ENCODE results near the gene MITF.

MITF gene

GRCh38 chr3:69729147-69729919, 9.9 kb upstream of the MITF start:
- no peak for DNase-seq

- no peak for DNase-seq
Observed at GRCh38 chr3:69731080-69731479, 8.2 kb upstream of the MITF start.

GRCh38 chr3:69735893-69736292, 3.4 kb upstream of the MITF start:
- DNase-seq = no peak

GRCh38 chr3:69737392-69737791, 1.9 kb upstream of the MITF start:
- no peak for DNase-seq

- peak; percentile 40 for DNase-seq
Observed at GRCh38 chr3:69738315-69738714, 949 bp upstream of the MITF start.

GRCh38 chr3:69738859-69739203, 433 bp upstream of the MITF start:
- DNase-seq = no peak

GRCh38 chr3:69740103-69741021, 1.1 kb downstream of the MITF start:
- peak; percentile 34 for DNase-seq

GRCh38 chr3:69741032-69741767, 1.9 kb downstream of the MITF start:
- DNase-seq = no peak

- DNase-seq = no peak
Observed at GRCh38 chr3:69742391-69742790, 3.1 kb downstream of the MITF start.

- DNase-seq = no peak
Observed at GRCh38 chr3:69743975-69744906, 5.0 kb downstream of the MITF start.

- no peak for DNase-seq
Observed at GRCh38 chr3:69745505-69745904, 6.2 kb downstream of the MITF start.

GRCh38 chr3:69746119-69746518, 6.9 kb downstream of the MITF start:
- DNase-seq = no peak

- no peak for DNase-seq
Observed at GRCh38 chr3:69747511-69748258, 8.4 kb downstream of the MITF start.

- no peak for DNase-seq
Observed at GRCh38 chr3:69748503-69748902, 9.2 kb downstream of the MITF start.

- DNase-seq = no peak
Observed at GRCh38 chr3:69749461-69749860, 10.2 kb downstream of the MITF start.

- DNase-seq = no peak
Observed at GRCh38 chr3:69750549-69750948, 11.3 kb downstream of the MITF start.

GRCh38 chr3:69751074-69751476, 11.8 kb downstream of the MITF start:
- no peak for DNase-seq

- no peak for DNase-seq
Observed at GRCh38 chr3:69752241-69752640, 13.0 kb downstream of the MITF start.

- no peak for DNase-seq
Observed at GRCh38 chr3:69753179-69753775, 14.0 kb downstream of the MITF start.

GRCh38 chr3:69755795-69756194, 16.5 kb downstream of the MITF start:
- no peak for DNase-seq

Measured in hematopoietic multipotent progenitor cell treated with erythropoietin and hydrocortisone succinate and interleukin-3 and kit ligand, for 8 days (in vitro differentiated cells).